Stomach (tissue), 9 donors: Measurements from ENCODE around the gene HINFP. TPM values are rescaled to one million over a fixed set of nuclear protein-coding genes. Genes with fewer than 3 reads are reported as not detected.
A peak's percentile ranks its signal among the peaks of the same experiment; 100 is the strongest.

Experiments used
- DNase-seq, 2 donors: peaks; one replicate each; pipeline versions ENCODE4 v3.0.0 to v3.0.0-alpha.2; 2013 to 2019
- H3K27ac ChIP-seq, 5 donors: fragments of 200-600 bp in 4 of 5; sonication (generic) in 4 of 5; one replicate each; pipeline ENCODE4 v1.5.1; 2013 to 2019; ENCODE audit warnings: mild to moderate bottlenecking in 1 of 5, moderate library complexity in 1 of 5
- H3K27me3 ChIP-seq, 3 donors: fragments of 200-600 bp; sonication (generic); one replicate each; pipeline ENCODE4 v1.5.1; 2017 to 2019; ENCODE audit warnings: mixed run types in 1 of 3
- H3K36me3 ChIP-seq, 4 donors: fragments of 200-600 bp; sonication (generic); 1 replicate in 3 of 4; 2 replicates in 1 of 4; pipeline ENCODE4 v1.5.1; 2016 to 2019
- H3K4me1 ChIP-seq, 4 donors: fragments of 200-600 bp; sonication (generic); one replicate each; pipeline ENCODE4 v1.5.1; 2016 to 2019
- H3K4me3 ChIP-seq, 4 donors: fragments of 200-600 bp; sonication (generic) in 3 of 4; one replicate each; pipeline ENCODE4 v1.5.1; 2016 to 2019; ENCODE audit warnings: mild to moderate bottlenecking in 1 of 4
- H3K9me3 ChIP-seq, 4 donors: fragments of 200-600 bp; sonication (generic); one replicate each; pipeline ENCODE4 v1.5.1; 2016 to 2019
- EP300 ChIP-seq: sonication (generic); formaldehyde crosslinking; IDR thresholded peaks from one replicate; pipeline ENCODE4 v1.6.1; 2017; ENCODE audit warnings: antibody characterized with exemption
- POLR2A ChIP-seq, 4 donors: fragments of 450-650 bp; IDR thresholded peaks; one replicate each; pipeline ENCODE4 v1.6.1; 2016; ENCODE audit warnings: antibody characterized with exemption in 4 of 4, control low read depth in 2 of 4, mild to moderate bottlenecking in 1 of 4, moderate library complexity in 1 of 4
- POLR2AphosphoS5 ChIP-seq, 3 donors: sonication (generic); formaldehyde crosslinking; IDR thresholded peaks; one replicate each; pipeline ENCODE4 v1.6.1; 2016; ENCODE audit warnings: antibody characterized with exemption in 3 of 3
- WGBS, 5 donors: extraction: QIAGEN DNeasy Blood & Tissue Kit in 3 of 5; methylation state at CpG; one replicate each; pipeline versions ENCODE4 v1.1.5 to v1.1.7; 2013 to 2018; 5-methylcytosine and 5-hydroxymethylcytosine counted together
- intact Hi-C: fragments of 100-400 bp; cut with DNase I; formaldehyde crosslinking; loops from one replicate; pipeline ENCODE4 v1.15.1; 2023; ENCODE audit warnings: low total_unique reads
- polyA plus RNA-seq, 3 donors: library from polyadenylated mRNA; stranded (reverse); fragments of 200-250 nt; gene quantifications; one replicate each; pipeline ENCODE4 v1.2.3, GENCODE V29; 2013
- total RNA-seq, 5 donors: library from RNA; depleted of rRNA; stranded (reverse); fragments of >200 nt; gene quantifications; one replicate each; pipeline versions ENCODE4 v1.1.0 to v1.2.3, GENCODE V29; 2014 to 2016
- TF ChIP-seq, protein P1 (sequence below), 7 experiments: fragments of 450-650 bp in 4 of 7; fragments of 200-600 bp in 3 of 7; sonication (generic) in 3 of 7; IDR thresholded peaks; one replicate each; pipeline ENCODE4 v1.5.1; 2016 to 2019; ENCODE audit warnings: antibody characterized with exemption in 7 of 7, control low read depth in 2 of 7, mild to moderate bottlenecking in 1 of 7
- donor health status: healthy with polysubstance abuse.
- donor health status: Bipolar disorder and iron deficiency.
- donor health status: healthy.

Gene HINFP
- total and polyA plus RNA-seq, 8 donors, result 9.2 to 80.8 (median 27.5) TPM

DNA sequence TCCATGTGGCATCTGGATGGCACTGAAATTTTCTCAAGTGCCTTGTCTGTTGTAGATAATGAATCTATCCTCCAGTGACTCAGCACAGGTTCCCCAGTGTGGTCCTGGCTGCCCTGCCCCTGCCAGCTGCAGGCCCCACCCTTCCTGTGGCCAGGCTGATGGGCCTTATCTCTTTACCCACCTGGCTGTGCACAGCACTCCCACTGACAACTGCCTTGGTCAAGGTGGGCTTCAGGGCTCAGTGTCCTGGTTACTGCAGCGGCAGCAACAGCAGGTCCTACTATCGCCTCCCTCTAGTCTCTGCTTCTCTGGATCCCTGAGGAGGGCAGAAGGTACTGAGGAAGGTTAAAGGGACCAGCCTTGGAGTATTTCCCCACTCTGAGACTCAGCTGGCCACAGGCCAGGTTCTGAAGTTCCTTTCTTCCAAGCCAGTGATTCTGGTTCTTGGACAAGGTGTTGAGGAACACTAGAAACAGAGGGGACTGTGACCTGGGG is 33.6 kb upstream of the HINFP start:
- H3K9me3 ChIP-seq, result no peaks in the 10 kb centered on the region
- H3K27me3 ChIP-seq, result no peaks in the 10 kb centered on the region
- intact Hi-C loops, result no loop called here
- H3K27ac ChIP-seq, result no peak overlapping the region
- H3K4me3 ChIP-seq, result no peak overlapping the region
- peaks cover 0 to 10% (median under 1%) of the 10 kb centered on the region in 4 donors for H3K36me3 ChIP-seq
- H3K4me1 ChIP-seq, result peaks cover 15 to 42% (median 23%) of the 10 kb centered on the region in 4 donors
- 86 to 100% (median 95%) methylated on average over 2 of the region's 2 CpGs for WGBS, 5 donors
- no peak for TF ChIP-seq POLR2A (IDR thresholded peaks at IDR 0.05)
- no peak for TF ChIP-seq EP300
- TF ChIP-seq, protein P1, sequence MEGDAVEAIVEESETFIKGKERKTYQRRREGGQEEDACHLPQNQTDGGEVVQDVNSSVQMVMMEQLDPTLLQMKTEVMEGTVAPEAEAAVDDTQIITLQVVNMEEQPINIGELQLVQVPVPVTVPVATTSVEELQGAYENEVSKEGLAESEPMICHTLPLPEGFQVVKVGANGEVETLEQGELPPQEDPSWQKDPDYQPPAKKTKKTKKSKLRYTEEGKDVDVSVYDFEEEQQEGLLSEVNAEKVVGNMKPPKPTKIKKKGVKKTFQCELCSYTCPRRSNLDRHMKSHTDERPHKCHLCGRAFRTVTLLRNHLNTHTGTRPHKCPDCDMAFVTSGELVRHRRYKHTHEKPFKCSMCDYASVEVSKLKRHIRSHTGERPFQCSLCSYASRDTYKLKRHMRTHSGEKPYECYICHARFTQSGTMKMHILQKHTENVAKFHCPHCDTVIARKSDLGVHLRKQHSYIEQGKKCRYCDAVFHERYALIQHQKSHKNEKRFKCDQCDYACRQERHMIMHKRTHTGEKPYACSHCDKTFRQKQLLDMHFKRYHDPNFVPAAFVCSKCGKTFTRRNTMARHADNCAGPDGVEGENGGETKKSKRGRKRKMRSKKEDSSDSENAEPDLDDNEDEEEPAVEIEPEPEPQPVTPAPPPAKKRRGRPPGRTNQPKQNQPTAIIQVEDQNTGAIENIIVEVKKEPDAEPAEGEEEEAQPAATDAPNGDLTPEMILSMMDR (IDR thresholded peaks at IDR 0.05), result no peak
- no peak for TF ChIP-seq POLR2AphosphoS5 (IDR thresholded peaks at IDR 0.05)
- DNase-seq, result no peak

DNA sequence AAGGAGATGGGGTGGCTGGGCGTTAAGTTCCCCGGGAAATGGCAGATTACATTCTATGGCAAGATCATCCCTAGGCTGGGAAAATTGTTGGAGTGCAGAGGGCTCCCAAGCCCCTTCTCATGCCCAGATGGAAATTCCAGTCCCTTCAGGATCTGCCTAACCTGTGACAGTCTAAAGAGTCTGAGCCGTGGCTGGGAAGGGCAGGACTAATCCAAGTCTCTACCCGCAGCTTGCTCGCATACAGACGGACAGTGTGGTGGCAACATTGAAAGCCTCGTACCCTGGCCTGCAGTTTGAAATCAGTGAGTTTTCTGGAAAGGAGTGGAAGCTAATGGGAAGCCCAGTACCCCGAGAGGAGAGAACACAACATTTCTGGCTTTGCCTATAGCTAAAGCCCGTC is 33.0 kb upstream of the HINFP start:
- H3K9me3 ChIP-seq, result no peaks in the 10 kb centered on the region
- intact Hi-C loops, result no loop called here
- H3K27me3 ChIP-seq, result no peaks in the 10 kb centered on the region
- H3K4me1 ChIP-seq, result peaks cover 22 to 48% (median 30%) of the 10 kb centered on the region in 4 donors
- no peak for TF ChIP-seq POLR2AphosphoS5 (IDR thresholded peaks at IDR 0.05)
- no peak for TF ChIP-seq POLR2A (IDR thresholded peaks at IDR 0.05)
- no peak for TF ChIP-seq EP300
- TF ChIP-seq, protein P1 (IDR thresholded peaks at IDR 0.05), result no peak
- no peak overlapping the region for H3K4me3 ChIP-seq
- DNase-seq, result no peak
- WGBS, 5 donors, result 92 to 95% (median 95%) methylated on average over 9 of the region's 9 CpGs
- H3K27ac ChIP-seq, result no peak overlapping the region
- peaks cover 0 to 10% (median 0%) of the 10 kb centered on the region in 4 donors for H3K36me3 ChIP-seq

DNA sequence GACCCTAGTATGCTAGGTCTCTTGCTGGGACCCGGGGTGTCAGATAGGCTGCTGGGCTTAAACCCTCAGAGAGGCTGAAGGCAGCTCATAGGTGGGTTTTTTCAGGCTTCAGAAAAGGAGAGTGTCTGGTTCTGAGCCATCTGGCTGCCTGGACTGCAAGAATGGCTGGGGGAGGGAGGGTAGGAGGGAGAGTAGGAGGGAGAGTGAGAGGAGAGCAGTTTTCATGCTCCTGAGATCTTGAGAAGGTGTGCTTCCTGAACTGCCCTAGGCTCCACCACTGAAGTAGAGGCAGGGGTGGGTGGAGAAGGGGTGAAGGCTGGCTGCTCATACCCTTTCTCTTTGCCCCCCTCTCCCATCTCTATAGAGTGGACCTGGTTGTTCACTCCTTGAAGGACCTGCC is 32.1 kb upstream of the HINFP start:
- peaks cover 0 to 10% (median 0%) of the 10 kb centered on the region in 4 donors for H3K36me3 ChIP-seq
- TF ChIP-seq POLR2AphosphoS5 (IDR thresholded peaks at IDR 0.05), result no peak
- TF ChIP-seq, protein P1 (IDR thresholded peaks at IDR 0.05), result no peak
- no peak for TF ChIP-seq POLR2A (IDR thresholded peaks at IDR 0.05)
- no peak for TF ChIP-seq EP300
- DNase-seq, result no peak
- H3K9me3 ChIP-seq, result no peaks in the 10 kb centered on the region
- peaks cover 27 to 52% (median 37%) of the 10 kb centered on the region in 4 donors for H3K4me1 ChIP-seq
- no peak overlapping the region for H3K4me3 ChIP-seq
- intact Hi-C loops, result no loop called here
- H3K27ac ChIP-seq, result no peak overlapping the region
- 83 to 100% (median 85%) methylated on average over 1 of the region's 1 CpG for WGBS, 5 donors
- H3K27me3 ChIP-seq, result no peaks in the 10 kb centered on the region

DNA sequence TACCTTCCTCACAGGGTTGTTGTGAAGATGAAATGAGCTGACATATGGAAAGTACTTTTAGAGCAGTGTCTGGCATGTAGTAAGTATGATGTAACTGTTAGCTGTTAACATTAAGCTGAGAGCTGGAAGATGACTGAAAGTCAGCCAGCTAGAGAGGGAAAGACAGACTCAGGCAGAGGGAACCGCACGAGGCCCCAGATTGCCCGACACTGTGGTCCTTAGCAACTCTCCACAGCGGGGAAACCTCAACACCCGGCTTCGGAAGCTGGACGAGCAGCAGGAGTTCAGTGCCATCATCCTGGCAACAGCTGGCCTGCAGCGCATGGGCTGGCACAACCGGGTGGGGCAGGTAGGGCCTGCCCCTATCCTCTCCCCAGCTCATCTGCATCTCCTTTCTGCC is 30.2 kb upstream of the HINFP start:
- H3K4me3 ChIP-seq, result no peak overlapping the region
- peak in 1 of 2 donors; percentile 35 for DNase-seq
- 64 to 91% (median 80%) methylated on average over 9 of the region's 9 CpGs for WGBS, 5 donors
- H3K9me3 ChIP-seq, result no peaks in the 10 kb centered on the region
- intact Hi-C loops, result no loop called here
- no peaks in the 10 kb centered on the region for H3K27me3 ChIP-seq
- peaks cover 19 to 46% (median 32%) of the 10 kb centered on the region in 4 donors for H3K4me1 ChIP-seq
- TF ChIP-seq POLR2AphosphoS5 (IDR thresholded peaks at IDR 0.05), result no peak
- no peak for TF ChIP-seq POLR2A (IDR thresholded peaks at IDR 0.05)
- TF ChIP-seq EP300, result no peak
- TF ChIP-seq, protein P1 (IDR thresholded peaks at IDR 0.05), result no peak
- peak overlapping the region in 1 of 5 donors; percentile 43 for H3K27ac ChIP-seq
- peaks cover 0 to 11% (median 0%) of the 10 kb centered on the region in 4 donors for H3K36me3 ChIP-seq
